H1 (cell line): ENCODE results near the gene ZNF148. TPM values are rescaled to one million over a fixed set of nuclear protein-coding genes. Genes with fewer than 3 reads are reported as not detected.

Experiments
- CTCF ChIA-PET: fragments of 300-600 bp; sonication (Branson Sonifier 250); formaldehyde crosslinking; loops from one replicate; lab custom pipeline; 2021; ENCODE audit not compliant: partially characterized antibody; lab: Charles Lee
- POLR2A ChIA-PET: fragments of 300-600 bp; sonication (Branson Sonifier 250); formaldehyde crosslinking; loops from one replicate; lab custom pipeline; 2021; ENCODE audit warnings: inconsistent platforms; ENCODE audit not compliant: partially characterized antibody; lab: Charles Lee
- DNase-seq, 2 experiments: peaks; one replicate each; pipeline versions ENCODE4 v3.0.0 to v3.0.0-alpha.2; 2010 to 2022; ENCODE audit warnings: low spot score in 2 of 2, low read depth in 1 of 2, mixed read lengths in 1 of 2
- FAIRE-seq: peaks from 2 replicates; lab custom pipeline; 2011; peaks lifted over from hg19 to GRCh38; lab: Jason Lieb, UNC
- H2AFZ ChIP-seq: 2 replicates; pipeline ENCODE4 v1.8.1; 2012; ENCODE audit warnings: low read length, inconsistent platforms
- H2AK5ac ChIP-seq: 2 replicates; pipeline ENCODE4 v1.6.1; 2013; ENCODE audit warnings: low read depth, low read length
- H2BK120ac ChIP-seq: replicated peaks from 2 replicates; pipeline ENCODE3; 2013; ENCODE audit warnings: low read depth, low read length, inconsistent platforms
- H2BK12ac ChIP-seq: 2 replicates; pipeline ENCODE4 v1.6.1; 2013; ENCODE audit warnings: low read depth, low read length
- H2BK15ac ChIP-seq: 2 replicates; pipeline ENCODE4 v1.6.1; 2013; ENCODE audit warnings: low read length
- H2BK20ac ChIP-seq: 2 replicates; pipeline ENCODE4 v1.6.1; 2013; ENCODE audit warnings: low read length
- H2BK5ac ChIP-seq: 2 replicates; pipeline ENCODE4 v1.6.1; 2013; ENCODE audit warnings: low read depth, low read length
- H3K14ac ChIP-seq: 2 replicates; pipeline ENCODE4 v1.6.1; 2013; ENCODE audit warnings: inconsistent platforms; ENCODE audit not compliant: insufficient read length
- H3K18ac ChIP-seq: 2 replicates; pipeline ENCODE4 v1.6.1; 2013; ENCODE audit warnings: low read length; ENCODE audit errors: extremely low read depth
- H3K23ac ChIP-seq: 2 replicates; pipeline ENCODE4 v1.6.1; 2013; ENCODE audit warnings: inconsistent platforms; ENCODE audit not compliant: insufficient read length
- H3K23me2 ChIP-seq: 2 replicates; pipeline ENCODE4 v1.6.1; 2013; ENCODE audit warnings: low read depth, low read length
- H3K27ac ChIP-seq: 2 replicates; pipeline ENCODE4 v1.6.1; 2011; ENCODE audit warnings: low read depth, low read length, inconsistent platforms
- H3K27me3 ChIP-seq, 4 experiments: replicated peaks in 1 of 4; 1 replicate in 1 of 4; 2 replicates in 3 of 4; pipeline versions ENCODE4 v1.6.1 to v1.8.1; 2011 to 2013; ENCODE audit warnings: low read length in 3 of 4, mild to moderate bottlenecking in 3 of 4, inconsistent platforms in 2 of 4, mixed read lengths in 2 of 4, moderate library complexity in 1 of 4; ENCODE audit not compliant: control insufficient read depth in 3 of 4, insufficient read depth in 3 of 4; ENCODE audit errors: extremely low read depth in 1 of 4
- H3K36me3 ChIP-seq, 4 experiments: 2 replicates each; pipeline versions ENCODE4 v1.6.1 to v1.8.1; 2011 to 2013; ENCODE audit warnings: mild to moderate bottlenecking in 4 of 4, low read length in 3 of 4, moderate library complexity in 2 of 4, control low read depth in 1 of 4, inconsistent platforms in 1 of 4; ENCODE audit not compliant: insufficient read depth in 4 of 4, control insufficient read depth in 2 of 4
- H3K4ac ChIP-seq: replicated peaks from 2 replicates; pipeline ENCODE3; 2013; ENCODE audit warnings: low read length, low read depth, mixed read lengths, inconsistent platforms; ENCODE audit not compliant: insufficient read length
- H3K4me1 ChIP-seq, 4 experiments: replicated peaks in 1 of 4; 1 replicate in 1 of 4; 2 replicates in 3 of 4; pipeline versions ENCODE4 v1.6.1 to v1.8.1; 2011 to 2013; ENCODE audit warnings: low read length in 3 of 4, inconsistent platforms in 2 of 4, mixed read lengths in 1 of 4; ENCODE audit not compliant: insufficient read depth in 4 of 4, control insufficient read depth in 3 of 4
- H3K4me2 ChIP-seq, 2 experiments: 2 replicates each; pipeline versions ENCODE4 v1.6.1 to v1.8.1; 2011 to 2013; ENCODE audit warnings: low read depth in 2 of 2, low read length in 2 of 2, control low read depth in 1 of 2, inconsistent platforms in 1 of 2, mild to moderate bottlenecking in 1 of 2; ENCODE audit not compliant: insufficient read depth in 1 of 2
- H3K4me3 ChIP-seq, 4 experiments: fragments of 200-600, 300-600 bp in 1 of 4; sonication (generic), shearing (Covaris generic), sonication (Bioruptor Twin) in 1 of 4; 2 replicates each; pipeline versions ENCODE4 v1.5.1 to v1.8.1; 2011 to 2016; ENCODE audit warnings: low read length in 4 of 4, low read depth in 3 of 4, control low read depth in 2 of 4, inconsistent platforms in 2 of 4, mild to moderate bottlenecking in 2 of 4, mixed read lengths in 1 of 4, moderate library complexity in 1 of 4; ENCODE audit not compliant: insufficient read depth in 2 of 4; ENCODE audit errors: extremely low read depth in 1 of 4
- H3K56ac ChIP-seq: replicated peaks from 2 replicates; pipeline ENCODE3; 2013; ENCODE audit warnings: low read depth, mild to moderate bottlenecking, mixed read lengths, low read length, inconsistent platforms; ENCODE audit not compliant: insufficient read length
- H3K79me1 ChIP-seq: 2 replicates; pipeline ENCODE4 v1.6.1; 2013; ENCODE audit warnings: low read depth, low read length, control low read depth
- H3K79me2 ChIP-seq, 2 experiments: 2 replicates each; pipeline versions ENCODE4 v1.6.1 to v1.8.1; 2012 to 2013; ENCODE audit warnings: low read length in 2 of 2, mild to moderate bottlenecking in 2 of 2, inconsistent platforms in 1 of 2; ENCODE audit not compliant: insufficient read depth in 2 of 2, control insufficient read depth in 1 of 2
- H3K9ac ChIP-seq, 4 experiments: replicated peaks in 1 of 4; 1 replicate in 1 of 4; 2 replicates in 3 of 4; pipeline versions ENCODE4 v1.6.1 to v1.8.1; 2011 to 2013; ENCODE audit warnings: low read depth in 3 of 4, low read length in 3 of 4, control low read depth in 2 of 4, mild to moderate bottlenecking in 2 of 4, moderate library complexity in 2 of 4, inconsistent platforms in 1 of 4; ENCODE audit errors: extremely low read depth in 1 of 4
- H3K9me3 ChIP-seq, 2 experiments: 2 replicates each; pipeline versions ENCODE4 v1.6.1 to v1.8.1; 2012 to 2013; ENCODE audit warnings: mild to moderate bottlenecking in 2 of 2, moderate library complexity in 2 of 2, control low read depth in 1 of 2, inconsistent platforms in 1 of 2, low read depth in 1 of 2, low read length in 1 of 2, mixed read lengths in 1 of 2; ENCODE audit not compliant: insufficient read depth in 2 of 2
- H4K20me1 ChIP-seq, 2 experiments: replicated peaks in 1 of 2; 2 replicates each; pipeline versions ENCODE3 to v1.8.1; 2011 to 2013; ENCODE audit warnings: inconsistent platforms in 2 of 2, low read length in 2 of 2, mild to moderate bottlenecking in 1 of 2; ENCODE audit not compliant: insufficient read depth in 2 of 2, control insufficient read depth in 1 of 2
- H4K5ac ChIP-seq: 2 replicates; pipeline ENCODE4 v1.6.1; 2013; ENCODE audit warnings: low read length, low read depth, mixed read lengths, inconsistent platforms; ENCODE audit not compliant: insufficient read length
- H4K8ac ChIP-seq: 2 replicates; pipeline ENCODE4 v1.8.0; 2013; ENCODE audit warnings: mild to moderate bottlenecking, moderate library complexity, low read length, inconsistent platforms; ENCODE audit not compliant: insufficient read depth; ENCODE audit errors: extremely low read depth
- H4K91ac ChIP-seq: replicated peaks from 2 replicates; pipeline ENCODE3; 2013; ENCODE audit warnings: low read length, mixed read lengths, inconsistent platforms; ENCODE audit not compliant: insufficient read length
- BCL11A ChIP-seq, 2 experiments: IDR thresholded peaks; one replicate each; pipeline ENCODE4 v1.6.1; 2011; ENCODE audit warnings: low read depth in 2 of 2, low read length in 2 of 2, mild to moderate bottlenecking in 2 of 2
- CBX8 ChIP-seq: fragments of 300-800, 300-1000 bp; sonication (generic); IDR thresholded peaks from 2 replicates; pipeline ENCODE4 v1.7.1; 2016; ENCODE audit warnings: low read depth, low read length, borderline replicate concordance
- CHD2 ChIP-seq: IDR thresholded peaks from 2 replicates; pipeline ENCODE4 v1.6.1; 2012; ENCODE audit warnings: low read length, improper control_type of control experiment
- HDAC6 ChIP-seq: IDR thresholded peaks from one replicate; pipeline ENCODE4 v1.7.1; 2012; ENCODE audit warnings: low read depth, mild to moderate bottlenecking, inconsistent platforms, low read length, moderate library complexity
- POLR2AphosphoS5 ChIP-seq: IDR thresholded peaks from 2 replicates; pipeline ENCODE4 v1.6.1; 2011; ENCODE audit warnings: low read depth, low read length
- SIRT6 ChIP-seq: IDR thresholded peaks from one replicate; pipeline ENCODE4 v1.7.1; 2012; ENCODE audit warnings: low read length, inconsistent platforms
- TAF1 ChIP-seq: IDR thresholded peaks from 2 replicates; pipeline ENCODE4 v1.6.1; 2011; ENCODE audit warnings: mild to moderate bottlenecking, low read depth, low read length
- TAF7 ChIP-seq: optimal IDR thresholded peaks from 2 replicates; pipeline ENCODE3; 2011; ENCODE audit warnings: low read depth, mild to moderate bottlenecking, inconsistent platforms, low read length, moderate library complexity, borderline replicate concordance
- WGBS, 2 experiments: shearing (Covaris generic) in 1 of 2; methylation state at CpG; one replicate each; pipeline versions ENCODE4 v1.1.6 to v1.1.7; 2013 to 2015; ENCODE audit warnings: low lambda C conversion rate in 2 of 2, mixed read lengths in 2 of 2, inconsistent platforms in 1 of 2, low coverage in 1 of 2, missing lambda C conversion rate in 1 of 2; ENCODE audit not compliant: insufficient replicate concordance in 2 of 2, insufficient coverage in 1 of 2, insufficient read length in 1 of 2; ENCODE audit errors: extremely low coverage in 1 of 2, missing lambda C conversion rate in 1 of 2; 5-methylcytosine and 5-hydroxymethylcytosine counted together
- polyA plus RNA-seq, 7 experiments: library from polyadenylated mRNA; depleted of rRNA in 3 of 7; stranded (reverse) in 5 of 7; unstranded in 2 of 7; fragments of >200 nt in 5 of 7; fragments of 200-250 nt in 2 of 7; gene quantifications; 1 replicate in 5 of 7; 2 replicates in 1 of 7; 4 replicates in 1 of 7; pipeline versions ENCODE4 v1.2.1 to v1.2.3, GENCODE V29; 2011 to 2013; ENCODE audit warnings: missing spikeins in 2 of 7, mixed read lengths in 2 of 7
- total RNA-seq: library from RNA; stranded (reverse); fragmentation: NEBNext Ultra II Directional; extraction: Animal tissue kit (Norgen Biotek cat#: 25700); gene quantifications from 2 replicates; pipeline ENCODE4 v1.2.1, GENCODE V29; 2021
- TF ChIP-seq, protein P1 (sequence below): IDR thresholded peaks from 2 replicates; pipeline ENCODE4 v1.6.1; 2012; ENCODE audit warnings: low read length, inconsistent platforms
- TF ChIP-seq, protein P2 (sequence below): IDR thresholded peaks from 2 replicates; pipeline ENCODE4 v1.6.1; 2011; ENCODE audit warnings: low read length, improper control_type of control experiment

Gene ZNF148
- total and polyA plus RNA-seq, 2 of the 8 experiments (the other 6 are each of a cell fraction or from before 2014, with no cell fraction given), result 3.7 to 22.6 TPM

DNA sequence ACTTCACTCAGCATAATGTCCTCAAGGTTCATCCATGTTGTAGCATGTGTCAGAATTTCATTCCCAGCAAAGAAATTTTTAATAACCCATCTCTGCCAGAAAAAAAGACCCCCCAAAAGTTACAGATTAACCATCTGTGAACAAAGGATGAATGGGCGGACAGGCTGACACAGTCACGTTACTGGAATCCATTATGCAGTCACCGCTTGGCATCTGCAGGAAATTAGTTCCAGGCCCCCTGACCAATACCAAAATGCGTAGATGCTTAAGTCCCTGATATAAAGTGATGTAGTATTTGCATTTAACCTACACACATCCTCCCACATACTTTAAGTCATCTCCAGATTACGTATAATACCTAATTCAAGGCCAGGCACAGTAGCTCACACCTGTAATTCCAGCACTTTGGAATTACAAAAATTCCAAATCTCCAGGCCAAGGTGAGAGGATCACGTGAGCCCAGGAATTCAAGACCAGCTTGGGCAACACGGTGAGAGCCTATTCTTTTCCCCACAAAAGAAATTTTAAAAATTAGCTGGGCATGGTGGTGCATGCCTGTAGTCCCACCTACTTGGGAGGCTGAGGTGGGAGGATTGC lies 161.1 kb downstream of the ZNF148 start:
- H3K9ac ChIP-seq, result no peak overlapping the region
- no peak overlapping the region for H4K5ac ChIP-seq
- no peak overlapping the region for H4K8ac ChIP-seq
- no peak overlapping the region for H2BK120ac ChIP-seq
- H3K23ac ChIP-seq, result no peak overlapping the region
- ChIA-PET CTCF (interaction anchor here (0.7 to 0.9 kb wide), 3 partner anchors 79 to 458 kb away, joined by 3 read pairs; no protein-coding TSS in a partner anchor), POLR2A (interaction anchor here (0.9 kb wide), 1 partner anchor 310 kb away, joined by 3 read pairs; no protein-coding TSS in a partner anchor)
- no peak overlapping the region for H2BK5ac ChIP-seq
- DNase-seq, result no peak
- no peak overlapping the region for H3K4me3 ChIP-seq
- no peaks in the 10 kb centered on the region for H3K79me1 ChIP-seq
- H3K4me2 ChIP-seq, result peak overlapping the region in 1 of 2 experiments; percentile 71; a peak in 1 of 4 replicates
- 78% methylated on average over 7 of the region's 7 CpGs; no CpG with 5 or more reads in 1 of the 2 experiments for WGBS, 2 experiments
- H3K14ac ChIP-seq, result no peak overlapping the region
- H2AFZ ChIP-seq, result no peak overlapping the region
- peaks cover 0 to 5% (median 3%) of the 10 kb centered on the region in 4 experiments; a peak in 3 of 7 replicates for H3K27me3 ChIP-seq
- FAIRE-seq, result no peak
- no peak overlapping the region for H2BK15ac ChIP-seq
- no peaks in the 10 kb centered on the region for H4K20me1 ChIP-seq
- no peak overlapping the region for H3K18ac ChIP-seq
- no peak overlapping the region for H3K56ac ChIP-seq
- H3K79me2 ChIP-seq, result no peaks in the 10 kb centered on the region
- H3K4ac ChIP-seq, result no peak overlapping the region
- no peaks in the 10 kb centered on the region for H3K9me3 ChIP-seq
- no peak overlapping the region; the same call in 1 of the 2 replicates for H2BK12ac ChIP-seq
- no peak overlapping the region for H3K27ac ChIP-seq
- no peak overlapping the region for H2AK5ac ChIP-seq
- no peak overlapping the region for H2BK20ac ChIP-seq
- peaks cover 8 to 21% (median 14%) of the 10 kb centered on the region in 4 experiments for H3K4me1 ChIP-seq
- no peak overlapping the region for H4K91ac ChIP-seq
- peaks cover 0 to 2% (median 0%) of the 10 kb centered on the region in 4 experiments; a peak in 1 of 8 replicates for H3K36me3 ChIP-seq
- peaks cover 11% of the 10 kb centered on the region; the same call in 1 of the 2 replicates for H3K23me2 ChIP-seq
- TF ChIP-seq BCL11A (IDR thresholded peaks at IDR 0.05; ENCODE audit: low read depth in 2 of 2, low read length in 2 of 2) (no peak), CHD2 (no peak), TAF1 (no peak), HDAC6 (no peak), SIRT6 (no peak), POLR2AphosphoS5 (no peak), CBX8 (no peak), TAF7 (no peak)
- TF ChIP-seq, protein P1, sequence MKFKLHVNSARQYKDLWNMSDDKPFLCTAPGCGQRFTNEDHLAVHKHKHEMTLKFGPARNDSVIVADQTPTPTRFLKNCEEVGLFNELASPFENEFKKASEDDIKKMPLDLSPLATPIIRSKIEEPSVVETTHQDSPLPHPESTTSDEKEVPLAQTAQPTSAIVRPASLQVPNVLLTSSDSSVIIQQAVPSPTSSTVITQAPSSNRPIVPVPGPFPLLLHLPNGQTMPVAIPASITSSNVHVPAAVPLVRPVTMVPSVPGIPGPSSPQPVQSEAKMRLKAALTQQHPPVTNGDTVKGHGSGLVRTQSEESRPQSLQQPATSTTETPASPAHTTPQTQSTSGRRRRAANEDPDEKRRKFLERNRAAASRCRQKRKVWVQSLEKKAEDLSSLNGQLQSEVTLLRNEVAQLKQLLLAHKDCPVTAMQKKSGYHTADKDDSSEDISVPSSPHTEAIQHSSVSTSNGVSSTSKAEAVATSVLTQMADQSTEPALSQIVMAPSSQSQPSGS, result no peak
- TF ChIP-seq, protein P2, sequence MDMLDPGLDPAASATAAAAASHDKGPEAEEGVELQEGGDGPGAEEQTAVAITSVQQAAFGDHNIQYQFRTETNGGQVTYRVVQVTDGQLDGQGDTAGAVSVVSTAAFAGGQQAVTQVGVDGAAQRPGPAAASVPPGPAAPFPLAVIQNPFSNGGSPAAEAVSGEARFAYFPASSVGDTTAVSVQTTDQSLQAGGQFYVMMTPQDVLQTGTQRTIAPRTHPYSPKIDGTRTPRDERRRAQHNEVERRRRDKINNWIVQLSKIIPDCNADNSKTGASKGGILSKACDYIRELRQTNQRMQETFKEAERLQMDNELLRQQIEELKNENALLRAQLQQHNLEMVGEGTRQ, result peak; percentile 23; the same call in 1 of the 2 replicates
